Smooth muscle cell (in vitro differentiated cells): ENCODE results near the gene CLMN. TPM values are rescaled to one million over a fixed set of nuclear protein-coding genes. Genes with fewer than 3 reads are reported as not detected.

ENCODE experiments used
- DNase-seq: peaks from one replicate; lab custom pipeline; 2025; ENCODE audit not compliant: unreplicated experiment; lab: John Stamatoyannopoulos, UW
- H2AFZ ChIP-seq: fragments of 200-600 bp; sonication (generic); 2 replicates; pipeline ENCODE4 v1.6.0; 2016; ENCODE audit warnings: antibody characterized with exemption, low read depth, mild to moderate bottlenecking
- H3F3A ChIP-seq: fragments of 200-600 bp; sonication (generic); 2 replicates; pipeline ENCODE4 v1.6.0; 2017; ENCODE audit warnings: antibody characterized with exemption, low read depth
- H3K27ac ChIP-seq: fragments of 200-600 bp; sonication (generic); 2 replicates; pipeline ENCODE4 v1.5.1; 2016; ENCODE audit warnings: low read depth, mild to moderate bottlenecking
- H3K27me3 ChIP-seq: fragments of 200-600 bp; sonication (generic); 2 replicates; pipeline ENCODE4 v1.6.1; 2016; ENCODE audit warnings: low read depth, mild to moderate bottlenecking
- H3K36me3 ChIP-seq: fragments of 200-600 bp; sonication (generic); 2 replicates; pipeline ENCODE4 v1.5.1; 2016; ENCODE audit warnings: low read depth
- H3K4me1 ChIP-seq: fragments of 200-600 bp; sonication (generic); 2 replicates; pipeline ENCODE4 v1.5.1; 2016; ENCODE audit warnings: low read depth
- H3K4me2 ChIP-seq: fragments of 200-600 bp; sonication (generic); 2 replicates; pipeline ENCODE4 v1.6.0; 2016; ENCODE audit warnings: mild to moderate bottlenecking
- H3K4me3 ChIP-seq: fragments of 200-600 bp; sonication (generic); 2 replicates; pipeline ENCODE4 v1.5.1; 2016; ENCODE audit warnings: mild to moderate bottlenecking
- H3K79me2 ChIP-seq: fragments of 200-600 bp; sonication (generic); 2 replicates; pipeline ENCODE4 v1.6.0; 2016; ENCODE audit warnings: low read depth, mild to moderate bottlenecking
- H3K9ac ChIP-seq: fragments of 200-600 bp; sonication (generic); 2 replicates; pipeline ENCODE4 v1.6.0; 2016; ENCODE audit warnings: low read depth
- H3K9me3 ChIP-seq: fragments of 200-600 bp; sonication (generic); replicated peaks from 2 replicates; pipeline ENCODE4 v1.5.1; 2016; ENCODE audit warnings: low read depth
- H4K20me1 ChIP-seq: fragments of 200-600 bp; sonication (generic); 2 replicates; pipeline ENCODE4 v1.6.0; 2016; ENCODE audit warnings: low read depth
- WGBS: methylation state at CpG from one replicate; pipeline ENCODE4 v1.1.7; 2016; ENCODE audit warnings: low lambda C conversion rate; 5-methylcytosine and 5-hydroxymethylcytosine counted together
- polyA plus RNA-seq: library from polyadenylated mRNA; unstranded; fragments of >200 nt; fragmentation: Nextera tagmentation; extraction: Ambion mirVana; gene quantifications from 2 replicates; pipeline ENCODE4 v1.2.1, GENCODE V29; 2016
- total RNA-seq: library from RNA; depleted of rRNA; stranded (reverse); fragments of >200 nt; gene quantifications from 2 replicates; pipeline ENCODE4 v1.2.3, GENCODE V29; 2014
- TF ChIP-seq, protein P1 (sequence below): fragments of 200-600 bp; sonication (generic); IDR thresholded peaks from 2 replicates; pipeline ENCODE4 v1.5.1; 2017; ENCODE audit warnings: borderline replicate concordance, mild to moderate bottlenecking, antibody characterized with exemption; ENCODE audit not compliant: insufficient read depth, poor library complexity, severe bottlenecking

Gene CLMN
- total and polyA plus RNA-seq, 2 experiments from 2014 or later, result 1.3 to 3.5 TPM

DNA sequence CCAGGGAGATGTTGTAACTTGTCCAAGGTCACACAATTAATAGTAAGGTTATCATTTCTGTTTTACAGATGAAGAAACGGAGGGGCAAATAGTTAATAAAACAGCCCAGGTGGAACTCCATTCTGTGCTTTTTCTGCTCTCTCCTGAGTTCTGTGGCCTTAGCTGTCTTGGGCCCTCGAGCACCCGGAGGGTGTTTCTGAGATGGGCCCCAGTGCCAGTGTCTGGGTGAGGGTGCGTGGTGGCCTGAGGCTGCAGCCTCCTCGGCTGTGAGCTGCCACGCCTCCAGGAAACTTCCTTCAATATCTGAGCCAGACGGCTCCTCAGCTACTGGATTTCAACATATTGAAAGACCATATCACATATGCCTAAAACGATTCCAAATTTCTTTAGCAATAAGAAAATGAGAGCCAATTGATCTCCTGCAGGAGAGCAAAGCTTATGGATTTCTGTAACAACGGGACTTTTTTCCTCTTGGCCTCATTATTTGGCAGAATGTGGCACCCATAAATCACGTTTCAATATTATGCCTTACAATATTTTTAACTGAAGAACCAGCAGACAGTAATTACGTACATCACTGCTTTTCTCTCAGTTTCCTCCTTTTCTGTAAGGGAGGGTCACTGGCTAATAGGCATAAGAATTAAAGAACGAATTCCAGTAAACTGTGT is 87.6 kb downstream of the CLMN start:
- no peaks in the 10 kb centered on the region for H3F3A ChIP-seq
- H3K79me2 ChIP-seq, result no peaks in the 10 kb centered on the region
- no peak overlapping the region for H3K4me2 ChIP-seq
- no peak overlapping the region for H2AFZ ChIP-seq
- TF ChIP-seq, protein P1, sequence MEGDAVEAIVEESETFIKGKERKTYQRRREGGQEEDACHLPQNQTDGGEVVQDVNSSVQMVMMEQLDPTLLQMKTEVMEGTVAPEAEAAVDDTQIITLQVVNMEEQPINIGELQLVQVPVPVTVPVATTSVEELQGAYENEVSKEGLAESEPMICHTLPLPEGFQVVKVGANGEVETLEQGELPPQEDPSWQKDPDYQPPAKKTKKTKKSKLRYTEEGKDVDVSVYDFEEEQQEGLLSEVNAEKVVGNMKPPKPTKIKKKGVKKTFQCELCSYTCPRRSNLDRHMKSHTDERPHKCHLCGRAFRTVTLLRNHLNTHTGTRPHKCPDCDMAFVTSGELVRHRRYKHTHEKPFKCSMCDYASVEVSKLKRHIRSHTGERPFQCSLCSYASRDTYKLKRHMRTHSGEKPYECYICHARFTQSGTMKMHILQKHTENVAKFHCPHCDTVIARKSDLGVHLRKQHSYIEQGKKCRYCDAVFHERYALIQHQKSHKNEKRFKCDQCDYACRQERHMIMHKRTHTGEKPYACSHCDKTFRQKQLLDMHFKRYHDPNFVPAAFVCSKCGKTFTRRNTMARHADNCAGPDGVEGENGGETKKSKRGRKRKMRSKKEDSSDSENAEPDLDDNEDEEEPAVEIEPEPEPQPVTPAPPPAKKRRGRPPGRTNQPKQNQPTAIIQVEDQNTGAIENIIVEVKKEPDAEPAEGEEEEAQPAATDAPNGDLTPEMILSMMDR, result no peak
- no peaks in the 10 kb centered on the region for H3K4me1 ChIP-seq
- H3K27me3 ChIP-seq, result no peaks in the 10 kb centered on the region
- no peaks in the 10 kb centered on the region for H3K36me3 ChIP-seq
- 87% methylated on average over 12 of the region's 12 CpGs for WGBS
- no peak overlapping the region for H3K27ac ChIP-seq
- no peak for DNase-seq
- no peak overlapping the region for H3K4me3 ChIP-seq
- no peaks in the 10 kb centered on the region for H3K9me3 ChIP-seq
- H4K20me1 ChIP-seq, result no peaks in the 10 kb centered on the region
- no peak overlapping the region for H3K9ac ChIP-seq

DNA sequence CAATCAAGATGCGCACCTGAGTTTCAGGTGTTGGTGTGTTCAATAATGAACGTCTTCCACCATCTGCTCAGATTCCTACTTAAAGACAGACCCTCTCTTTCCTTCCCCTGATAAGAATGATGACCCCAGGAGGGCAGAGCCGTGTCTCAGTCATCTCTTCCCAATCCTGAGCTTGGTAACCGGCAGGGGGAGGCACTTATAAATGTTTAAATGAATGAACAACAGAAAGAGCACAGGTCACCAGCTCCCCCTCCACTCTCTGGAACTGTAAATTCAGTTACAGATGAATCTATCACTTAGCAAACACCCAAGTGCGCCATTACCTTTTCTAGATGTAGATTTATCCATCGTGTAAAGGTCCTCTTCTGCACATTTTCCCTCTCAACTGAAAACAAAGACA is 90.0 kb downstream of the CLMN start:
- Histone ChIP-seq H3K4me3 (no peak overlapping the region), H3K36me3 (no peaks in the 10 kb centered on the region), H3K4me2 (no peak overlapping the region), H3K79me2 (no peaks in the 10 kb centered on the region), H4K20me1 (no peaks in the 10 kb centered on the region), H3K27me3 (no peaks in the 10 kb centered on the region), H3K27ac (no peak overlapping the region), H3K9ac (no peak overlapping the region), H3K4me1 (no peaks in the 10 kb centered on the region), H3K9me3 (no peaks in the 10 kb centered on the region), H2AFZ (no peak overlapping the region), H3F3A (no peaks in the 10 kb centered on the region)
- TF ChIP-seq, protein P1, result no peak
- 87% methylated on average over 6 of the region's 6 CpGs for WGBS
- no peak for DNase-seq

DNA sequence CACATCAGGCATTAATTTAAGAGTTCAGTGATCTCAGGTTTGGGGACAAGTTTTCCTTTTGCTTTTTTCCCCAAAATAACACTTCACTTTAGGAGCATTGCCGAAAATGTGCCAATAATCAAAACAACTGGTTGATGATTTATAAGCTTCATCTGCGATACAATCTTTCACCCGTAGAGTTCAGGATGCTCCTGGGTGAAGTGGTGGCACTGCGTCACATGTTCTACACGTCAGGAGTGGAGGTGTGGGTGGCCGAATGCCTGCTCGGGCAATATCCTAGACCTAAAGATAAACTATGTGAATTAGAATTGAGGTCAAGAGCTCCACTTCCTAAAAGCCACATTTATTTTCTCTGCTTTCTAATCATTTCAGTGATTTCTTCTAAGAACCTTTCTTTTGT is 91.5 kb downstream of the CLMN start:
- Histone ChIP-seq H3F3A (no peaks in the 10 kb centered on the region), H3K4me3 (no peak overlapping the region), H4K20me1 (no peaks in the 10 kb centered on the region), H3K9me3 (no peaks in the 10 kb centered on the region), H2AFZ (no peak overlapping the region), H3K4me2 (no peak overlapping the region), H3K36me3 (no peaks in the 10 kb centered on the region), H3K27ac (no peak overlapping the region), H3K4me1 (no peaks in the 10 kb centered on the region), H3K79me2 (no peaks in the 10 kb centered on the region), H3K9ac (no peak overlapping the region), H3K27me3 (no peaks in the 10 kb centered on the region)
- WGBS, result 94% methylated on average over 7 of the region's 7 CpGs
- TF ChIP-seq, protein P1, result no peak
- no peak for DNase-seq

- TF ChIP-seq, protein P1, result no peak
- H3K9me3 ChIP-seq, result no peaks in the 10 kb centered on the region
- no peak overlapping the region for H3K4me2 ChIP-seq
- H2AFZ ChIP-seq, result no peak overlapping the region
- no peak overlapping the region for H3K27ac ChIP-seq
- DNase-seq, result no peak
- WGBS, result 92% methylated on average over 19 of the region's 19 CpGs
- no peaks in the 10 kb centered on the region for H4K20me1 ChIP-seq
- no peak overlapping the region for H3K9ac ChIP-seq
- H3F3A ChIP-seq, result peaks cover 5% of the 10 kb centered on the region
- H3K4me1 ChIP-seq, result peaks cover 1% of the 10 kb centered on the region
- H3K27me3 ChIP-seq, result no peaks in the 10 kb centered on the region
- H3K36me3 ChIP-seq, result no peaks in the 10 kb centered on the region
- no peaks in the 10 kb centered on the region for H3K79me2 ChIP-seq
- H3K4me3 ChIP-seq, result no peak overlapping the region
These were observed 92.3 kb downstream of the CLMN start for GRCh38 chr14:95227279-95227860.
